Activated CD4-positive, alpha-beta T cell treated with anti-CD3 and anti-CD28 coated beads for 4 hours (primary cell): ENCODE results near the gene PCSK5.

Experiments
- DNase-seq, 2 donors: peaks; one replicate each; pipeline ENCODE4 v3.0.0-alpha.2; 2020

Gene PCSK5

DNA sequence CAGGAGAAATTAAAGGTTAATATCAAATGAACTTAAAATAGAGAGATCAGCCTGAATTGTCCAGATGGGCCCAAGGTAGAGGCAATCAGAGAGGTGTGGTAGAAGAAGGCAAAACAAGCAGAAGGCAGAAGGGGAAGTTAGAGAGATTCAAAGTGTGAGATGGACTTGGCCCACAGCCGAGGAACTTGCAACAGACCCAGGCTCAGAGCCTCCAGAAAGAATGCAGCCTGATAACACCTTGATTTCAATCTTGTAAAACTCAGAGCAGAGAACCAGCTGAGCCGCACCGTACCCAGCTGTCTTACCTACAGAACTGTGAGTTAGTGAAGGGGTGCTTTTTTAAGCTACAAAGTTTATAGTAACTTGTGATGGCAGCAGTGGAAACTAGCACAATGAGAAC is 312.9 kb downstream of the PCSK5 start:
- DNase-seq: no peak

DNA sequence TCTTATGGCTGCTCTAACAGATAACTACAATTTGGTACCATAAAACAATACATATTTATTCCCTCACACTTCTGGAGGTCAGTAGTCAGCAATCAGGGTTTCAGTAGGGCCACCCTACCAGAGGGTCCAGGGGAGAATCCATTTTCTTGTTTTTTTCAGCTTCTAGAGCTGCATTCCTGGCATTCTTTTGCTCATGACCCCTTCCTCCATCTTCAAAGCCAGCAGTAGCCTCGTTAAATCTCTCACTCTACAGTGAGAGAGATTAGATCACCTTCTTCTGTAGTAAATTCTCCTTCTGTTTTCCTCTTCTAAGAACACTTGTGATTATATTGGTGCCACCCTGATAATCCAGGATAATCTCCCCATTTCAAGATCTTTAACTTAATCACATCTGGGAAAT is 316.3 kb downstream of the PCSK5 start:
- DNase-seq: no peak

DNA sequence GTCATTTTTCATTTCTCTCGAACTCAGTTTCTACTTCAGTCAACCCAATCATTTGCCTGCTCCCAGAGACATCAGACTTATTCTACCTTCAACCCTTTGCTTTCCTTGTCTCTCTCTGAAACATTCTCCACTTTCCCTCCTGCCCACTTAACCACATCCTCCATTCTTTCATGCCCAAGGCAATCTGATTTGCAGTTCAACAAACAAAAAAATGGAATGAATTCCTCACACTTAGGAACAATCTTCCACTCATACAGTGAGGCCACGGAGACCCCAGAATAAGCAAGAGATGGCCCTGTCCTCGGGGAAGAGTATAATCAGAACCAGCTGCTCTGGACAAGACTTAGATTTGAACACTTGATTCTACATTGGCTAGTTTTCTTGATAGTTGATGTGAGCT is 323.3 kb downstream of the PCSK5 start:
- DNase-seq: no peak

DNA sequence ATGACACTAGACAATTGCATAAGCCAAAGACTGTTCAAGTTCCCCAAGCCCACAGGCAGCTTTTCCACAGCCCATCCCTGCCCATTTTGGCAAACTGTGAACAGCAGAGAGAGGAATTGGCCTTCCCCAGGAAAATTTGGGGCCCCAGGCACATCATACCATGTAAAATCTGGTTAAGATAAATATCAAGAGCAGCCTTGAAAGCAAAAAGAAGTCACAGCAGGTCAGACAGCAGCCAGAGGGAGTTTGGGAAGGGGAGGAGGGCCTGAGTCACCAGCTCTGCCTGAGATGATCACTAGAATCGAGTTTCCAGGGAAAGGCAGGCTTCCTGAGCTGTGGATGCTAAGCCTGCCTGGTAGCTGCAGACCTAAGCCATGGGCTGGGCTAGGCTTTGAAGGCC is 324.6 kb downstream of the PCSK5 start:
- no peak for DNase-seq

- no peak for DNase-seq
Observed at GRCh38 chr9:76216161-76216649, 325.7 kb downstream of the PCSK5 start.

DNA sequence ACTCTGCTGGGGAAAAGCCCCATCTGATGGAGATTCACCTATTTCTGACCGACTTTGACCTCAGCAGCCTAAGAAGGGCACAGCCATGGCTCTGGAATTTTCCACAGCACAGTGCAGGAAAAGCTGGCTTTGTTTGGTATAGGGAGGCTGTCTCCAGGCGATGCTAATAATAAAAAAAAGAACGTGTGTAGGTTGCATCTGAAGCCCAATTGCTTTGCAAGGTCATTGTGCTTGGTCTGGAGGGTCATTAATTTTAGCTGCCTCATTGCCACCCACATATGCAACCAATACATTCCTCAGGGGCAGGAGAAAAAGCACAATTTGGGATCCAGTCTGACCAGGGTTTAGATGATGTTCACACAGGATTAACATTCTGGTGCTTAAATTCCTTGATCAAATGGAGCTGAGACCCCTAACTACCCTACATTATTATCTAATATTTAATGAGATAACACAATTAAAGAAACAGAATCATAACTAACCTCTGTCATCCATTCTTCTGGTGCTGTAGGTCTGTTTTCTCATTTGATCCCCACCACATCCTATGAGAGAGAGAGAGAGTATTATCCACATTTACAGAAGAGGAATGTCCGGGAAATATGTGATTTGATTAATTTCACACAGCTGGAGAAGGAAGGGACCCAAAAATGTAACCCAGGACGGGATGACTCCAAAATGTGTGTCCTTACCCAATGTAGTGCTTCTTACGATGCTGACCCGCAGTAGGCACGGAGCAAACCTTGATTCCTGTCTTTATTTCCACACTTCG is 327.8 kb downstream of the PCSK5 start:
- DNase-seq: no peak

DNA sequence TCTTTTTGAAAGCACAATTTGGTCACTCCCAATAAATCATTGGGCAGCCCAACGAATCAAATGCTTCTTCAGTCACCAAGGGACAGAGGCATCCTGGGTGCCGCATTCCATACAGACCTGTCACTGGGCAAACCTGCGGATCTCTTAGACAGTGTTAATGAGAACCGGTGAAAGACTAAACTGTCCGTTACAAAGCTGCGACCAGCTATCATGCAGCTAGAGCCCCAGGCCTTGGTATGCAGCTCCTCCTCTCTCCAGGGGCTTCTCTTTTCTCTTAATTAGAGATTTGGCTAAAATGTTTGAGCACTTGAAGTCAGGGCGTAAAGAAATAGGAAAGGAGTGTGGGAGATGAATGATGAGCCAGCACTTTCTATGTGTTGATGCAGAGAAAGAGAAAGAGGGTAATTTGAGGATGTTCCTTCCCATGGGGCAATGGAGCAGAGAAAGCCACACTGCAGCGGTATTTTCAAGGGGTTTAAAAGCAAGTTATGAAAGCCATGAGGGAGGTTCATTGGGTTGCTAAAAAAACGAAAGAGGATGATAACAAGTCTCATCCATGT is 328.5 kb downstream of the PCSK5 start:
- no peak for DNase-seq

- no peak for DNase-seq
Observed at GRCh38 chr9:76219560-76220151, 329.2 kb downstream of the PCSK5 start.

DNA sequence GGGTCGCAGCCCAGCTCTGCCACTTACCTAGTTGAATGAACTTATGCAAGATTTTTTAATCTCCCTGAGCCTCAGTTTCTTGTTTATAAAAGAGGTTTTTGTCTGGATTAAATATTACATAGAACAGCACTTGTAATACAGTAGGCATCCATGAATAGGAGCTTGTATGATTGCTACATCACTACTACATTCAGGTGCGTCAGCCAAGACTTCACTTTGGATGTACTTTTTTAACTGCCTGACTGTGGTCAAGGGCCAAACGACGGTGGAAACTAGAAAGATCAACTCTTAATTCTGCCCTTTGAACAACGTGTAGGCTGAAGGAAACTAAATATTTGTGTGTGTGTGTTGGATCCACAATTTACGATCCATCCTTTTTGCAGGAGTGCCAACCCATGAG is 330.9 kb downstream of the PCSK5 start:
- DNase-seq: no peak

DNA sequence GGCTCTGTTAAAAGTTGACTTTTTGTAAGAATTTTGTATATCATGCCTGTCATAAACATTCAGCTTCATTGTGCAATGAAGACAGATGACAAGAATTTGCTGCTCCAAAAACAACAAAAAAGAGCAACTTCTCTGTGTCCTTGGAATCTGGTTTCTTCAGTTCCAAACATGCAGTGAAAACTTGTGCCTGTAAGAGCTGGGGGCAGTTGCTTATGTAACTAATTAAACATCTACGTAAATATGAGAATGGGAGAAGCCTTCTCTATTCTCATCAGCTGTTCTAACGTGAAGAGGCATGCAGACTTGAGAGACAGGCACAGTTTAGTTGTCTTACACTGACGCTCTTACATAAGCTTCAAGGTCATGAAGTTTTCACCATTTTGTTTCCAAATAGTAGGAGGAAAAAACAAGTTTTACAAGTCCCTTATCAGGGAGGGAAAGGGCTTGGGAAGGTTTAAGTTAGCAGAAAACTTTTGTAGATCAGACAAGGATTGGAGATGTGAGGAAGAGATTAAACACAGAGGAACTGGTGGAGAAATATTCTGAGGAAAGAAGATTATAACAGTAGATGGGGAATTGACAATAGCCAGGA is 333.4 kb downstream of the PCSK5 start:
- DNase-seq: no peak

DNA sequence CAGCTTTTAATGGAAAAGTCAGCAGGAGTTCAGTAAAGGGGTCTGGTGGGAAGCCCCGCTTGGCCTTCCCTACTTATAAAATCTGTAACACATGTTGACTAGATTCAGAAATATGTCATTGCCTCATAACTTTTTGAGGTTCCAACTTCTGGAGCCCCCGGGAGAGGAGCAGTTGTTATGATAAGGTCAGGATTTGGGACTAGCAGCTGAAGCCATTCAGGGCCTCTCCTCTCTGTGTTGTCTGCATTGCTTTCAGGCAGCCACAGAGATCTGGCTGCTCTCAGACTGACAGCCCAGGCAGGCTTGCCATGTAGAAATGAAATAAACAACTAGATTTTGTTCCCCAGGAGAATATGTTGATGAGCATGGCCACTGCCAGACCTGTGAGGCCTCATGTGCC is 336.7 kb downstream of the PCSK5 start:
- DNase-seq: no peak

DNA sequence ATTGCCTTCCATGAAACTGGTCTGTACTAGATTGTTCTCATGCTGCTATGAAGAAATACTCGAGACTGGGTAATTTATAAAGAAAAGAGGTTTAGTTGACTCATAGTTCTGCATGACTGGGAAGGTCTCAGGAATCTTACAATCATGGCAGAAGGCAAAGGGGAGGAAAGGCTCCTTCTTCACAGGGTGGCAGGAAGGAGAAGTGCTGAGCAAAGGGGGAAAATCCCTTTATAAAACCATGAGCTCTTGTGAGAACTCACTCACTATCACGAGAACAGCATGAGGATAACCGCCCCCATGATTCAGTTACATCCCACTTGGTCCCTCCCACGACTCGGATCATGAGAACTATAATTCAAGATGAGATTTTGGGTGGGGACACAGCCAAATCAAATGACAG is 340.5 kb downstream of the PCSK5 start:
- no peak for DNase-seq

- no peak for DNase-seq
Observed at GRCh38 chr9:76232861-76233489, 342.5 kb downstream of the PCSK5 start.

DNA sequence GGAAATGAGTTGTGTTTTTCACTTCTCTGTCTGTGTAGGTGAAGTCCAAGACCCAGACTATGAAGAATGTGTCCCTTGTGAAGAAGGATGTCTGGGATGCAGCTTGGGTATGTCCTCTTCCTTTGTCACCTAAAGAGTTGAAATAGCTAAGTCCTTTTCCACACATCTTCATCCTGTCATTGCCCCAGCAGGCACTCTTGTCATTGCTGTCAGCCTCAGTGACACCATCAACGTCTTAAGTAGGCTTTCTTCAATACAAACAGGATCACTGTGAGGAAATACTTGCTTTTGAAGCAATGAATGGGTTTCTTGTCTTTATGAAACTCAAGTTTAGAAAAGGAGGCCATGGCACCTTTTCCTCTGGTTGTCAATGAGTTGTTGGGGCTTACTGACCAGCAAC is 350.1 kb downstream of the PCSK5 start:
- DNase-seq: no peak

GRCh38 chr9:76245518-76245917 is 355.0 kb downstream of the PCSK5 start:
- no peak for DNase-seq

- DNase-seq: no peak
Observed at GRCh38 chr9:76246680-76247079, 356.2 kb downstream of the PCSK5 start.

GRCh38 chr9:76247426-76247825 is 357.0 kb downstream of the PCSK5 start:
- DNase-seq: no peak

DNA sequence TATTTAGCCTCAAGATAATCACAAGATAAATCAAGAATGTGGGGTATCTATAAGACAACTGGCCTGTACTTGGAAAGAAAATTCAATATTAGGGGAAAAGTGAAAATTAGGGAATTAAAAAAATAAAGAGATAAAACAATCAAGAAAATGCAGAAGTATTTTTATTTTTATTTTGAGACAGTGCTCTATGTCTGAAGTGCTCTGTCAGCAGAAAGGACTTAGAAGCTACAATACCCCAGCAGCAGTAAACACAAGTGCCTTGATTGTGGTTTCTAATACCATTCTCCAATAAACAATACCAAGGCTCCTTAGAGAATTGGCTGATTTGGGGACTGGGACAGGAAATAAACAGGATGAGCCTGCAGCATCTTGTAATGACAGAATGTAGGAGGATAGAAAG is 358.8 kb downstream of the PCSK5 start:
- no peak for DNase-seq

- no peak for DNase-seq
Observed at GRCh38 chr9:76255781-76256455, 365.4 kb downstream of the PCSK5 start.

- no peak for DNase-seq
Observed at GRCh38 chr9:76257311-76257710, 366.8 kb downstream of the PCSK5 start.

GRCh38 chr9:76266649-76267283 is 376.3 kb downstream of the PCSK5 start:
- no peak for DNase-seq

GRCh38 chr9:76267284-76267652 is 376.8 kb downstream of the PCSK5 start:
- DNase-seq: no peak

- no peak for DNase-seq
Observed at GRCh38 chr9:76269789-76270188, 379.3 kb downstream of the PCSK5 start.
